Osteocyte (in vitro differentiated cells): ENCODE results near the gene BLTP3B. TPM values are rescaled to one million over a fixed set of nuclear protein-coding genes. Genes with fewer than 3 reads are reported as not detected.

Source experiments
- DNase-seq: peaks from one replicate; pipeline ENCODE4 v3.0.0; 2021; ENCODE audit warnings: mixed read lengths; ENCODE audit not compliant: unreplicated experiment; ENCODE audit errors: extremely low spot score
- H3K27ac Mint-ChIP-seq: one replicate; pipeline ENCODE4 v1.8.0; 2021; ENCODE audit warnings: mild to moderate bottlenecking, mixed read lengths; ENCODE audit not compliant: unreplicated experiment
- H3K27me3 Mint-ChIP-seq: one replicate; pipeline ENCODE4 v1.8.0; 2021; ENCODE audit warnings: mixed read lengths; ENCODE audit not compliant: unreplicated experiment
- H3K36me3 Mint-ChIP-seq: one replicate; pipeline ENCODE4 v1.8.0; 2021; ENCODE audit warnings: mixed read lengths; ENCODE audit not compliant: unreplicated experiment
- H3K4me1 Mint-ChIP-seq: one replicate; pipeline ENCODE4 v1.8.0; 2021; ENCODE audit warnings: mixed read lengths; ENCODE audit not compliant: unreplicated experiment
- H3K4me3 Mint-ChIP-seq: one replicate; pipeline ENCODE4 v1.8.0; 2021; ENCODE audit warnings: mild to moderate bottlenecking, moderate library complexity, mixed read lengths; ENCODE audit not compliant: unreplicated experiment
- H3K9me3 Mint-ChIP-seq: one replicate; pipeline ENCODE4 v1.8.0; 2021; ENCODE audit warnings: mixed read lengths; ENCODE audit not compliant: unreplicated experiment
- CTCF ChIP-seq: fragments of 200-600 bp; sonication (generic); IDR thresholded peaks from 2 replicates; pipeline ENCODE4 v1.5.0; 2021; ENCODE audit warnings: antibody characterized with exemption, mild to moderate bottlenecking, moderate library complexity
- total RNA-seq: library from RNA; stranded (reverse); gene quantifications from 2 replicates; pipeline ENCODE4 v1.2.1, GENCODE V29; 2021

Gene BLTP3B
- total RNA-seq, 1 donor from 2014 or later, result 16.2 TPM

GRCh38 chr12:100174495-100174894, 31.8 kb upstream of the BLTP3B start:
- Mint-ChIP-seq H3K27me3 (peaks cover 10% of the 10 kb centered on the region), H3K36me3 (no peaks in the 10 kb centered on the region), H3K4me1 (peaks cover 4% of the 10 kb centered on the region), H3K27ac (no peak overlapping the region), H3K4me3 (no peak overlapping the region), H3K9me3 (no peaks in the 10 kb centered on the region)
- no peak for TF ChIP-seq CTCF
- no peak for DNase-seq

- H3K36me3 Mint-ChIP-seq, result no peaks in the 10 kb centered on the region
- TF ChIP-seq CTCF, result no peak
- no peak overlapping the region for H3K4me3 Mint-ChIP-seq
- H3K4me1 Mint-ChIP-seq, result peaks cover 4% of the 10 kb centered on the region
- no peak for DNase-seq
- no peaks in the 10 kb centered on the region for H3K9me3 Mint-ChIP-seq
- no peak overlapping the region for H3K27ac Mint-ChIP-seq
- peaks cover 10% of the 10 kb centered on the region for H3K27me3 Mint-ChIP-seq
Observed at GRCh38 chr12:100173111-100173510, 30.4 kb upstream of the BLTP3B start.

- no peak for DNase-seq
- no peak for TF ChIP-seq CTCF
- Mint-ChIP-seq H3K27me3 (peaks cover 5% of the 10 kb centered on the region), H3K4me1 (peaks cover 4% of the 10 kb centered on the region), H3K36me3 (no peaks in the 10 kb centered on the region), H3K27ac (no peak overlapping the region), H3K4me3 (no peak overlapping the region), H3K9me3 (no peaks in the 10 kb centered on the region)
Observed at GRCh38 chr12:100171248-100171647, 28.6 kb upstream of the BLTP3B start.

- no peak overlapping the region for H3K4me3 Mint-ChIP-seq
- peaks cover 4% of the 10 kb centered on the region for H3K4me1 Mint-ChIP-seq
- no peak for DNase-seq
Observed at GRCh38 chr12:100170313-100170858, 27.7 kb upstream of the BLTP3B start.

GRCh38 chr12:100169345-100169744, 26.7 kb upstream of the BLTP3B start:
- no peak for DNase-seq
- H3K36me3 Mint-ChIP-seq, result no peaks in the 10 kb centered on the region
- no peak overlapping the region for H3K27ac Mint-ChIP-seq
- TF ChIP-seq CTCF, result no peak
- H3K9me3 Mint-ChIP-seq, result no peaks in the 10 kb centered on the region
- H3K4me1 Mint-ChIP-seq, result peaks cover 5% of the 10 kb centered on the region
- H3K4me3 Mint-ChIP-seq, result no peak overlapping the region
- peaks cover 5% of the 10 kb centered on the region for H3K27me3 Mint-ChIP-seq

More at GRCh38 chr12:100170313-100170858, 27.7 kb upstream of the BLTP3B start:
- no peaks in the 10 kb centered on the region for H3K36me3 Mint-ChIP-seq
- H3K27ac Mint-ChIP-seq, result no peak overlapping the region
- no peaks in the 10 kb centered on the region for H3K9me3 Mint-ChIP-seq
- TF ChIP-seq CTCF, result no peak
- peaks cover 5% of the 10 kb centered on the region for H3K27me3 Mint-ChIP-seq
